Stimulated activated memory B cell treated with anti-CD40 and anti-IgM and Interleukin-4, amounts not matched to agents 10 μg/mL and 1 μg/mL and 100 μg/mL, for 72 hours (primary cell): Measurements from ENCODE around the gene GATA5.
A peak's percentile ranks its signal among the peaks of the same experiment; 100 is the strongest.

ENCODE experiments used
- ATAC-seq: fragments of 150-1000 bp; cut with Tn5 transposase; 2 replicates; pipeline ENCODE4 v1.10.0; 2021
- H3K27ac Mint-ChIP-seq: one replicate; pipeline ENCODE4 v1.8.0; 2022; ENCODE audit warnings: mild to moderate bottlenecking, mixed read lengths
- H3K27me3 Mint-ChIP-seq: one replicate; pipeline ENCODE4 v1.8.0; 2022; ENCODE audit warnings: mixed read lengths
- H3K36me3 Mint-ChIP-seq: one replicate; pipeline ENCODE4 v1.8.0; 2022; ENCODE audit warnings: mixed read lengths
- H3K4me1 Mint-ChIP-seq: one replicate; pipeline ENCODE4 v1.8.0; 2022; ENCODE audit warnings: mixed read lengths
- H3K4me3 Mint-ChIP-seq: one replicate; pipeline ENCODE4 v1.8.0; 2022; ENCODE audit warnings: mild to moderate bottlenecking, moderate library complexity, mixed read lengths
- H3K9me3 Mint-ChIP-seq: one replicate; pipeline ENCODE4 v1.8.0; 2022; ENCODE audit warnings: mixed read lengths

GATA5 gene

GRCh38 chr20:62485701-62486089, 9.9 kb upstream of the GATA5 start:
- Mint-ChIP-seq H3K9me3 (no peaks in the 10 kb centered on the region), H3K4me3 (no peak overlapping the region), H3K27me3 (peaks cover 90% of the 10 kb centered on the region), H3K36me3 (no peaks in the 10 kb centered on the region), H3K4me1 (peaks cover 19% of the 10 kb centered on the region), H3K27ac (no peak overlapping the region)
- no peak for ATAC-seq

DNA sequence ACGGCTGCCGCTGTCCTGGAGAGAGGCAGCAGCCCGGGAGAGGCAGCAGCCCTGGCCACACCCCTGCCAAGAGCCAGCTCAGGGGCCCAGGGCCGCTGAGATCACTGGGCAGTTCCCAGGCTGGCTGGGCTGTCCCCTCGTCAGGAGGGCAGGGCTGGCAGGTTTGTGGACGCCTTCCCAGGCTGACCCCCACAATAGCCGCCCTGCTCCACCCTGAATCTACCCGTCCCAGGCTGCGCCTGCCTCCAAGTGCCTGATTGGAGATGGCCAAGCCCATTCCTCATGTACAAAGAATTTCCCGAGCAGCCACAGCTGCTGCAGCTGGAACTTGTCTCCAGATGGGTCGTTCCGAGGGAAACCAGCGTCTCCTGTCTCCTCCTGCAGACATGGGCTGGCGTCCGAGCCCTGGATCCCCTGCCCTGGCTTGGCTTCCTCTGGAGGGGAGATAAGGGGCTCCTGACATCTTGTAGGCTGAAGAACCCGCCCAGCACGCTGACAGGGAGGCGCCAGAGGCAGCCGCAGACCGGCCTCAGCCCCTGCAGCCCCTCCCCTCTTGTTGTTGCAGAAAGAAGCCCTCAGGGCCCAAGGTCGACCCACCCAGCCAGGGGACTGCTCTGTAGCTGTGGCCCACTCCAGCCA, 9.4 kb upstream of the GATA5 start:
- H3K27ac Mint-ChIP-seq = no peak overlapping the region
- no peak overlapping the region for H3K4me3 Mint-ChIP-seq
- no peaks in the 10 kb centered on the region for H3K36me3 Mint-ChIP-seq
- ATAC-seq = no peak
- peaks cover 19% of the 10 kb centered on the region for H3K4me1 Mint-ChIP-seq
- no peaks in the 10 kb centered on the region for H3K9me3 Mint-ChIP-seq
- peaks cover 86% of the 10 kb centered on the region for H3K27me3 Mint-ChIP-seq

DNA sequence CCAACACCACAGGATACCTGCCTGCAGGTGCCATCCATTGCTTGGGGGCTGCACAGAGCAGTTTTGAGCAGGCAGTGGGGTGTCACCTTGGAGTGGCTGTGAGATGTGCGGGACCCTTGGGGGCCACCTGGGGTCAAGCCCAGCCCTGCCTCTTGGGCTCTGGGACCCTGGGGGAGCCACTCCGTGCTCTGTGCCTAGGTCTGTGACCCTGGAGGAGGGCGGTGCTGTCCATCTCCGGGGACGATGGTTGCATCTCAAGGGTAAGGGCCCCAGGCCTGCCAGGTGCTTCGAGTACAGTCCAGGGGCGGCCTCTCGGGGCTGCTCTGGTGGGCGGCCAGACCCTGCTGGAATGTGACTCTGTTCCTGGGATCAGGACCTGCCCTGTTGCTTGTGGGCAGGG, 8.7 kb upstream of the GATA5 start:
- no peak for ATAC-seq
- H3K27me3 Mint-ChIP-seq = peaks cover 86% of the 10 kb centered on the region
- H3K36me3 Mint-ChIP-seq = no peaks in the 10 kb centered on the region

DNA sequence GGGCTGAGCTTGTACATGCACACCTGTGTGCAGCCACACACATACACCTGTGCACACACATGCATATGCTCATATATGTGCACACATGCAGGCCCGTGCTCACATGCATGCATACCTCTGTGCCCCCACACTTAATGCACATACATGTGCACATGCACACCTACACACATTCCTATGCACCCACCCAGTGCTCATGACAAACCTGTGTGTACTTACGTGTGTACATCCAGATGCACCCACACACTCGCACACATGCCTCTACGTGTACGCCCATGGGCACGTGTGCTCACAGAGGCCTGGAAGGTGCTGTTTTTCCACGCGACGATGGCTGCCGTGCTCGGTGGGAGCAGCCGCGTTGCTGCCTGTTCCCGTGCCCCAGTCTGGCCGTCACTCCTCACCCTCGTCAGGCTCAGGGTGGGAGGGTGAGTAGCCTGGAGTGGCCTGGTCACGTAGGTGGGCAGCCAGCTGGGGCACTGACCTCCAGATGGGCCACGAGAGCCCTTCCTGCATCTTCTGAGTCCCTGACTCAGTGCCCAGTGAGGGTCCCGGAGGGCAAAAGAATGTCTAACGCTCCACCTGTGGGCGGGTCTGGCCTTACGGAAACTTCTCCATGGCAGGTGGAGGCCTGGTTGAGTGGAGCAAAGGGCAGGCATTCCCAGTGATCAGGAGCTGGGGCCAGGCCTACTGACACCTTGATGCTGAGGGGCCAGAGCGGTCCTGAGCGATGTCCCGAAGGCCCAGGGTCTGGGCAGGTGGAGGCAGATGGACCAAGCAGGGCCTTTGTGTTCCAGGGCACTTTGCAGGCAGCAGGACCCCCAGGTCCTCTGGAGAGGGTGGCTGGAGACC, 8.0 kb upstream of the GATA5 start:
- Mint-ChIP-seq H3K36me3 (no peaks in the 10 kb centered on the region), H3K27ac (no peak overlapping the region), H3K9me3 (no peaks in the 10 kb centered on the region), H3K4me3 (no peak overlapping the region), H3K4me1 (peaks cover 13% of the 10 kb centered on the region), H3K27me3 (peaks cover 86% of the 10 kb centered on the region)
- no peak for ATAC-seq

More for the DNA sequence above, 8.7 kb upstream of the GATA5 start:
- H3K4me3 Mint-ChIP-seq = no peak overlapping the region
- no peaks in the 10 kb centered on the region for H3K9me3 Mint-ChIP-seq
- H3K4me1 Mint-ChIP-seq = peaks cover 14% of the 10 kb centered on the region
- no peak overlapping the region for H3K27ac Mint-ChIP-seq

GRCh38 chr20:62482974-62483373, 7.2 kb upstream of the GATA5 start:
- ATAC-seq = no peak
- H3K27ac Mint-ChIP-seq = no peak overlapping the region
- H3K9me3 Mint-ChIP-seq = no peaks in the 10 kb centered on the region
- H3K4me1 Mint-ChIP-seq = peaks cover 13% of the 10 kb centered on the region
- no peak overlapping the region for H3K4me3 Mint-ChIP-seq
- H3K36me3 Mint-ChIP-seq = no peaks in the 10 kb centered on the region
- peaks cover 86% of the 10 kb centered on the region for H3K27me3 Mint-ChIP-seq

DNA sequence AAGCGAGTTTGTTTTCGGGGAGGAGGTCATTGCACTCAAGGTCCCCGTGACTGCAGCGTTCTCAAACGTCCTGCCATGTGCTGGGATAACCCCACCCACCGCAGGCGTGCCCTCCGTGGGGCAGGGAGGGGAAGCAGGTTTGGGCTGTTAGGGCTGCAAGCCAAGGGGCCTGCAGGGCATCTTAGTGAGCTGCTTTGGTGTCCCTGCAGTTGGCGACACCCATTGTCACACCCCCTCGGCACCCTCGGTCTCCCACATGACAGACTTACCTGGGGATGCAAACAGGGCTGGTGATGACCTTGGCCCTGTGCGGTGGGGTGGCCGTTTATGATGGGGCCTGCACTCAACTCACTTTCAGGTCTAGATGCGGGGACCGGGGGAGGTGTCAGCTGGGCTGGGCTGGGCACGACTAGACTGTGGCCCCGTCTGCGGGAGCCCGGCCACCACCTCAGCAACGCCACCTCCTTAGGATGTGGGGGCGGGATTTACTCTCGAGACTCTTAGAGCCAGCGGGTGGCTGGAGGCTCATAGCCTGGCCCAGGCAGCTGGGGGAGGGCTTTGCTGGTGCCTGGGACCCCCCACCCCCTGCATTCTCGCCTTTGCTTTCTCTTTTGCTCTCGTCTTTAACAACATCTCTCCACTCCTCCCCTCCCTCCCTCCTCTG, 6.5 kb upstream of the GATA5 start:
- no peak overlapping the region for H3K4me3 Mint-ChIP-seq
- no peaks in the 10 kb centered on the region for H3K36me3 Mint-ChIP-seq
- peaks cover 86% of the 10 kb centered on the region for H3K27me3 Mint-ChIP-seq
- H3K27ac Mint-ChIP-seq = no peak overlapping the region
- ATAC-seq = no peak
- no peaks in the 10 kb centered on the region for H3K9me3 Mint-ChIP-seq
- H3K4me1 Mint-ChIP-seq = peaks cover 14% of the 10 kb centered on the region

DNA sequence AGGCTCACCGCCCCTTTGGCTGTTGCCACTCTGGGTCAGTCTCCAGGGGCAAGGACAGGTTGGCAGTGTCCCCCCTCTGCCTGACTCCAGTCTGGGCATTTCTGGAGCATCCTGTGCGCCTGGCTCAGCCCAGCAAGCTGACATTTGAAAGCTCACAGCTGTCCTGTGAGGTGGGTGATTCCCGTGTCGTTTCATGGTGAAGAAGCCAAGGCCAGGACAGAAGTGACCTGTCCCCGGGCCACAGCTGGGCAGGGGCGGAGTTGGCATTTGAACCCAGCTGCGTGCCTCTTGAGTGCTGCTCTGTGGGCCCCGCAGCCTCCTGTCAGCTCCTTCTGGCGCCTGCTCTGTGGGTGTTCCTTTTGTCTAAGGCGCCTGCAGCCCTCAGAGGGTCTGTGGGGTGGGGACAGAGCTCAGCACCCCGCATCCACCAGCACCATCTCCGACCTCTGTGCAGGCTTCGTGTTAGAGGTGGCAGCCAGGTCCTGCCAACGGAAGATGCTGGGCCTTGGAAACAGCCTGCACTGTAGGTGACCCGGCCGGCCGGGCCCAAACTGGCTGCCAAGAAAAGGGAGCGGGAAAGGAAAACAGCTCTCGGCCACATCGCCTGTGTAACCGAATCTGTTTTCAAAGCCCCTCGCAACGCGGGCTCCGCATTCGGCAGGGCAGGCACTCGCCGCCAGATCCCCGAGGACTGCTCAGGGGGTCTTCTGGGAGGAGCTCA, 5.8 kb upstream of the GATA5 start:
- Mint-ChIP-seq H3K4me3 (no peak overlapping the region), H3K27me3 (peaks cover 86% of the 10 kb centered on the region), H3K36me3 (no peaks in the 10 kb centered on the region), H3K4me1 (peaks cover 21% of the 10 kb centered on the region), H3K27ac (no peak overlapping the region), H3K9me3 (no peaks in the 10 kb centered on the region)
- no peak for ATAC-seq

DNA sequence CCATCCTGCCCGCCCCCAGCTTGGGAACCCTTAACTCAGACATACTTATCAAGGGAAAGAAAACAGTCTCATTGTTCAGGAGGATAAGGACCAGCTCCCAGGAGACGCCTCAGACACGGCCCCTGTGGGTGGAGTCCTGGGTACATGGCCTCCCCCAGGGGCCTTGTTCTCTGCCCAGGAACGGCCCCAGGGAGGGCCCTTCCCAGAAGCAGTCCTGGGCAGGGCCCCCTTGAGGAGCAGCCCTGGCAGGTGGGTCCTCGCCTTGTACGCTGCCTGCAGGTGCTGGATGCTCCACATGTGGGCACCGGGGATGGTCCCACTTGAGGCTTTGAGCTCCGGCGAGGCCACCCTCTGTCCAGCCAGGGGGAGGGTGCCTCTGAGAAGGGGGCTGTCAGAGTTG, 4.5 kb upstream of the GATA5 start:
- Mint-ChIP-seq H3K4me1 (peaks cover 22% of the 10 kb centered on the region), H3K36me3 (no peaks in the 10 kb centered on the region), H3K4me3 (no peak overlapping the region), H3K27me3 (peaks cover 76% of the 10 kb centered on the region), H3K27ac (no peak overlapping the region), H3K9me3 (no peaks in the 10 kb centered on the region)
- ATAC-seq = no peak

GRCh38 chr20:62479656-62480055, 3.9 kb upstream of the GATA5 start:
- Mint-ChIP-seq H3K27me3 (peaks cover 70% of the 10 kb centered on the region), H3K36me3 (no peaks in the 10 kb centered on the region)
- ATAC-seq = no peak

DNA sequence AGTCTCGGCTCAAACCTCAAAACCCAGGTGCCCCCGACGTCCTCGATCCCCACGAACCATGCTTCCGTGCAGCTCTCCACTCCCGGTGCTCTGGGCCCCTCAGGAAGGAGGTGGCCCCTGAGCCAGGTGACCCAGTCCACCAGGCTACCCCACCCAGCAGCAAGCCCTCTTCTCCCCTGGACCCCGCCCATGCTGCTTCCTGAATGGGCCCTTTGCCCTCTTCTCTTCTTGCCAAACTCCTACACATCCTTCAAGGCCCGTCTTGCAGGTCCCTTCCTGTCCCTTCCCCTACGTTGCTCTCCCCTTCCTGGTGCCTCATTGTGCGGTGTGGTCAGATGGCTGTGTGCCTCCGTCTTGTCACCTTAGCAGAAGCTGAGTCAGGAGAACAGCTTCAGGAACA, 3.4 kb upstream of the GATA5 start:
- H3K27ac Mint-ChIP-seq = no peak overlapping the region
- H3K4me1 Mint-ChIP-seq = peaks cover 22% of the 10 kb centered on the region
- H3K9me3 Mint-ChIP-seq = no peaks in the 10 kb centered on the region
- no peaks in the 10 kb centered on the region for H3K36me3 Mint-ChIP-seq
- peaks cover 65% of the 10 kb centered on the region for H3K27me3 Mint-ChIP-seq
- no peak for ATAC-seq
- no peak overlapping the region for H3K4me3 Mint-ChIP-seq

More at GRCh38 chr20:62479656-62480055, 3.9 kb upstream of the GATA5 start:
- Mint-ChIP-seq H3K4me1 (peaks cover 22% of the 10 kb centered on the region), H3K9me3 (no peaks in the 10 kb centered on the region), H3K4me3 (no peak overlapping the region), H3K27ac (no peak overlapping the region)

- H3K4me3 Mint-ChIP-seq = no peak overlapping the region
- ATAC-seq = no peak
- no peak overlapping the region for H3K27ac Mint-ChIP-seq
- no peaks in the 10 kb centered on the region for H3K36me3 Mint-ChIP-seq
- no peaks in the 10 kb centered on the region for H3K9me3 Mint-ChIP-seq
- peaks cover 17% of the 10 kb centered on the region for H3K4me1 Mint-ChIP-seq
- H3K27me3 Mint-ChIP-seq = peaks cover 64% of the 10 kb centered on the region
Measured at GRCh38 chr20:62477669-62478455, 2.1 kb upstream of the GATA5 start.

DNA sequence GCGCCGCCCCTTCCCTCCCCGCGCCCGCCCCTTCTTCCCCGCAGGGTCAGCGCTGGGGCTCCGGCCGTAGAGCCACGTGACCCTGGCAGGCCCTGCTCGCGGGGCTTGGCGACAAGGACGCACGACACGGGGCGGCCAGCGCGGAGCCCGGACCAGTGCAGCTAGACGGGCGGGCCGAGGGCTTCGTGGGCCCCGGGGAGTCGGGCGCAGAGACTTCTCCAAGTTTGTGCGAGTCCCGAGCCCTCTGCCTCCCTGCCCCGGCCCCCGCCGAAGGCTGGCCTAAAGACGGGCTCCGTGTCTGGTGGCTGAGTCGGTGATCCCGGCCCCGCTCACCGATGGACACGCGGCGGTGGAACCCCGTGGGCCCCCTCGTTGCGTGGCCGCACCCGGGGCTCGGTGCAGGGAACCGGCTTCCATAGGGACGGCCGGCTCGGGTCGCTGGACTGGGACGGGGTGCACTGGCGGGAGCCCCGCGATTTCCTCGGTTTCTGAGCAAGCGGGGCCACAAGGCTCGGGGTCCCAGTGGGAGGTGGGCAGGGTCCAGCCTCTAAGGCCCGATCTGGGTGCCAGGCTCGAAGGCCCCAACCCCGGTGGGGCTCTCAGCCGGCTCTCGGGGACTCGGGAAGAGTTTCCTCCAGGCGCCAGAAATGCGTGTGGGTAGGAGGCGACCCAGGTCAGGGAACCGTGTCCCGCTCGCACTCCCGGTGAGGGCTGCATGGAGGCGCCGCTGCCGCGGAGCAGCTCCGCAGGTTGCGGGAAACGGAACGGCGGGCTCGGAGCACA, 452 bp upstream of the GATA5 start:
- Mint-ChIP-seq H3K4me3 (peak overlapping the region; percentile 56), H3K27ac (no peak overlapping the region), H3K4me1 (peaks cover 9% of the 10 kb centered on the region), H3K27me3 (peaks cover 65% of the 10 kb centered on the region), H3K36me3 (no peaks in the 10 kb centered on the region), H3K9me3 (no peaks in the 10 kb centered on the region)
- ATAC-seq = no peak

- Mint-ChIP-seq H3K27me3 (peaks cover 73% of the 10 kb centered on the region), H3K4me3 (no peak overlapping the region)
Measured at GRCh38 chr20:62475027-62475771, 596 bp downstream of the GATA5 start.

More at GRCh38 chr20:62475027-62475771, 596 bp downstream of the GATA5 start:
- no peak for ATAC-seq
- Mint-ChIP-seq H3K36me3 (no peaks in the 10 kb centered on the region), H3K4me1 (peaks cover 9% of the 10 kb centered on the region), H3K27ac (no peak overlapping the region), H3K9me3 (no peaks in the 10 kb centered on the region)
